ENCODE data around the gene NVL.
"Not testable (repeated sequence)": the region's sequence is repeated elsewhere in the genome, so short reads cannot be mapped to it uniquely, and the experiment has no call there.

NVL gene

GRCh38 chr1:224321706-224322105 is 8.3 kb downstream of the NVL start:
- no peak for DNase-seq (ENCODE audit: low spot score)
- no peak for TF ChIP-seq CTCF (IDR thresholded peaks at IDR 0.05; ENCODE audit: borderline replicate concordance, control extremely low read depth, extremely low read depth, insufficient read depth, missing control alignments)
- in situ Hi-C loops (cut with MboI; ENCODE audit: low sequenced_read_pairs, unreplicated experiment) = no loop called here

- in situ Hi-C loops (cut with MboI; ENCODE audit: low sequenced_read_pairs, unreplicated experiment) = no loop called here
- TF ChIP-seq CTCF (IDR thresholded peaks at IDR 0.05; ENCODE audit: borderline replicate concordance, control extremely low read depth, extremely low read depth, insufficient read depth, missing control alignments) = no peak
- DNase-seq (ENCODE audit: low spot score) = no peak
These were observed 12.5 kb downstream of the NVL start for GRCh38 chr1:224317383-224318045.

- no peak for TF ChIP-seq CTCF (IDR thresholded peaks at IDR 0.05; ENCODE audit: borderline replicate concordance, control extremely low read depth, extremely low read depth, insufficient read depth, missing control alignments)
- in situ Hi-C loops (cut with MboI; ENCODE audit: low sequenced_read_pairs, unreplicated experiment) = no loop called here
- no peak for DNase-seq (ENCODE audit: low spot score)
These were observed 17.9 kb downstream of the NVL start for GRCh38 chr1:224312025-224312424.

- in situ Hi-C loops (cut with MboI; ENCODE audit: low sequenced_read_pairs, unreplicated experiment); DNase-seq (ENCODE audit: low spot score): not testable (repeated sequence)
These were observed 18.5 kb downstream of the NVL start for GRCh38 chr1:224311503-224311902.

- in situ Hi-C loops (cut with MboI; ENCODE audit: low sequenced_read_pairs, unreplicated experiment) = no loop called here
- no peak for TF ChIP-seq CTCF (IDR thresholded peaks at IDR 0.05; ENCODE audit: borderline replicate concordance, control extremely low read depth, extremely low read depth, insufficient read depth, missing control alignments)
- DNase-seq (ENCODE audit: low spot score) = no peak
These were observed 21.9 kb downstream of the NVL start for GRCh38 chr1:224308064-224308463.

GRCh38 chr1:224304767-224305166 is 25.2 kb downstream of the NVL start:
- in situ Hi-C loops (cut with MboI; ENCODE audit: low sequenced_read_pairs, unreplicated experiment) = no loop called here
- DNase-seq (ENCODE audit: low spot score) = no peak
- no peak for TF ChIP-seq CTCF (IDR thresholded peaks at IDR 0.05; ENCODE audit: borderline replicate concordance, control extremely low read depth, extremely low read depth, insufficient read depth, missing control alignments)

- in situ Hi-C loops (cut with MboI; ENCODE audit: low sequenced_read_pairs, unreplicated experiment) = no loop called here
- TF ChIP-seq CTCF (IDR thresholded peaks at IDR 0.05; ENCODE audit: borderline replicate concordance, control extremely low read depth, extremely low read depth, insufficient read depth, missing control alignments) = no peak
- no peak for DNase-seq (ENCODE audit: low spot score)
These were observed 27.0 kb downstream of the NVL start for GRCh38 chr1:224302947-224303346.

Measured in GM13976 (cell line).